HepG2 (cell line): ENCODE results near the gene NFATC4. TPM values are rescaled to one million over a fixed set of nuclear protein-coding genes. Genes with fewer than 3 reads are reported as not detected.

Source experiments
- ASH2L ChIP-seq: fragments of 300-600, 200-600 bp; sonication (generic); IDR thresholded peaks from 2 replicates; pipeline ENCODE4 v1.7.0; 2017; ENCODE audit warnings: low read depth, mild to moderate bottlenecking, moderate library complexity, mixed read lengths, low read length; ENCODE audit not compliant: insufficient read length
- BRCA1 ChIP-seq: sonication (generic); formaldehyde crosslinking; IDR thresholded peaks from 2 replicates; pipeline ENCODE4 v1.4.0; 2020; ENCODE audit warnings: missing genetic modification reagents
- FOXK1 ChIP-seq: sonication (generic); formaldehyde crosslinking; IDR thresholded peaks from 2 replicates; pipeline ENCODE4 v1.4.0; 2020; ENCODE audit warnings: low read depth, missing genetic modification reagents, borderline replicate concordance
- HDAC1 ChIP-seq: sonication (generic); formaldehyde crosslinking; IDR thresholded peaks from 2 replicates; pipeline ENCODE4 v1.5.1; 2020; ENCODE audit warnings: mild to moderate bottlenecking, missing genetic modification reagents
- JDP2 ChIP-seq: sonication (generic); formaldehyde crosslinking; IDR thresholded peaks from 2 replicates; pipeline ENCODE4 v1.8.1; 2022; ENCODE audit warnings: missing genetic modification reagents, borderline replicate concordance
- NFE2 ChIP-seq: sonication (generic); formaldehyde crosslinking; IDR thresholded peaks from 2 replicates; pipeline ENCODE4 v1.4.0; 2020; ENCODE audit warnings: missing genetic modification reagents
- NFE2L2 ChIP-seq: fragments of 150-350 bp; IDR thresholded peaks from 2 replicates; pipeline ENCODE4 v1.6.1; 2014; ENCODE audit warnings: low read length
- NPAS2 ChIP-seq: sonication (generic); formaldehyde crosslinking; IDR thresholded peaks from 2 replicates; pipeline ENCODE4 v1.8.0; 2022; ENCODE audit warnings: mild to moderate bottlenecking, missing genetic modification reagents, borderline replicate concordance
- NR2F2 ChIP-seq: IDR thresholded peaks from 2 replicates; pipeline ENCODE4 v1.6.1; 2012; ENCODE audit warnings: low read depth, inconsistent platforms, borderline replicate concordance
- POLR2G ChIP-seq: fragments of 200-400 bp; formaldehyde crosslinking; IDR thresholded peaks from 2 replicates; pipeline ENCODE4 v1.6.1; 2018; ENCODE audit warnings: mild to moderate bottlenecking, low read depth, low read length, moderate library complexity
- PRPF4 ChIP-seq: fragments of 200-400 bp; formaldehyde crosslinking; IDR thresholded peaks from 2 replicates; pipeline ENCODE4 v1.6.1; 2016; ENCODE audit warnings: low read length, low read depth; ENCODE audit not compliant: poor library complexity, severe bottlenecking
- SP4 ChIP-seq: sonication (generic); formaldehyde crosslinking; IDR thresholded peaks from 2 replicates; pipeline ENCODE4 v1.8.1; 2023; ENCODE audit warnings: mild to moderate bottlenecking, missing genetic modification reagents
- TFDP1 ChIP-seq: IDR thresholded peaks from 2 replicates; pipeline ENCODE4 v1.6.1; 2016; ENCODE audit warnings: missing compliant biosample characterization, missing genetic modification reagents, borderline replicate concordance
- ZBTB49 ChIP-seq: sonication (generic); formaldehyde crosslinking; IDR thresholded peaks from 2 replicates; pipeline ENCODE4 v1.4.0; 2020; ENCODE audit warnings: missing genetic modification reagents, borderline replicate concordance
- ZBTB7B ChIP-seq: sonication (generic); formaldehyde crosslinking; IDR thresholded peaks from 2 replicates; pipeline ENCODE4 v1.4.0; 2020; ENCODE audit warnings: missing genetic modification reagents
- ZNF235 ChIP-seq: sonication (generic); formaldehyde crosslinking; IDR thresholded peaks from 2 replicates; pipeline ENCODE4 v1.8.1; 2023; ENCODE audit warnings: mild to moderate bottlenecking, missing genetic modification reagents, borderline replicate concordance
- ZNF251 ChIP-seq: sonication (generic); formaldehyde crosslinking; IDR thresholded peaks from 2 replicates; pipeline ENCODE4 v1.9.0; 2021; ENCODE audit warnings: mild to moderate bottlenecking, missing genetic modification reagents
- ZNF33B ChIP-seq: sonication (generic); formaldehyde crosslinking; IDR thresholded peaks from 2 replicates; pipeline ENCODE4 v1.5.1; 2020; ENCODE audit warnings: mild to moderate bottlenecking, missing genetic modification reagents
- ZNF557 ChIP-seq: sonication (generic); formaldehyde crosslinking; IDR thresholded peaks from 2 replicates; pipeline ENCODE4 v1.4.0; 2020; ENCODE audit warnings: missing genetic modification reagents
- ZNF598 ChIP-seq: sonication (generic); formaldehyde crosslinking; IDR thresholded peaks from 2 replicates; pipeline ENCODE4 v1.5.1; 2020; ENCODE audit warnings: mild to moderate bottlenecking, missing genetic modification reagents, borderline replicate concordance
- ZNF724P ChIP-seq: sonication (generic); formaldehyde crosslinking; IDR thresholded peaks from 2 replicates; pipeline ENCODE4 v1.8.0; 2022; ENCODE audit warnings: missing genetic modification reagents, borderline replicate concordance
- polyA plus RNA-seq, 8 experiments: library from polyadenylated mRNA; depleted of rRNA in 3 of 8; stranded (reverse) in 7 of 8; unstranded in 1 of 8; fragments of >200 nt; fragmentation: Illumina TruSeq in 4 of 8; extraction: Trizol in 4 of 8; gene quantifications; 2 replicates each; pipeline versions ENCODE4 v1.2.1 to v1.2.3, GENCODE V29; 2011 to 2016; ENCODE audit warnings: low read depth in 4 of 8, missing spikeins in 1 of 8, mixed read lengths in 1 of 8; ENCODE audit not compliant: insufficient read depth in 1 of 8
- total RNA-seq, 5 experiments: library from RNA; depleted of rRNA; stranded (reverse); fragments of >200 nt; fragmentation: Illumina TruSeq; extraction: Trizol; gene quantifications; 2 replicates each; pipeline ENCODE4 v1.2.3, GENCODE V29; 2016; ENCODE audit warnings: low read depth in 1 of 5
- TF ChIP-seq, protein P1 (sequence below): sonication (generic); formaldehyde crosslinking; IDR thresholded peaks from 2 replicates; pipeline ENCODE4 v1.5.0; 2020; ENCODE audit warnings: mild to moderate bottlenecking, missing genetic modification reagents
- TF ChIP-seq, protein P2 (sequence below): sonication (generic); formaldehyde crosslinking; IDR thresholded peaks from 2 replicates; pipeline ENCODE4 v1.8.0; 2022; ENCODE audit warnings: missing genetic modification reagents, mild to moderate bottlenecking, moderate library complexity, borderline replicate concordance

The NFATC4 gene
- total and polyA plus RNA-seq, 2 of the 13 experiments (the other 11 are each of a cell fraction or from before 2014, with no cell fraction given) = 0.04 to 0.15 TPM

GRCh38 chr14:24332268-24332993 lies 35.6 kb upstream of the NFATC4 start (continued):
- TF ChIP-seq ZNF251 (CRISPR knock-in tag) = peak; percentile 93
- TF ChIP-seq, protein P1, sequence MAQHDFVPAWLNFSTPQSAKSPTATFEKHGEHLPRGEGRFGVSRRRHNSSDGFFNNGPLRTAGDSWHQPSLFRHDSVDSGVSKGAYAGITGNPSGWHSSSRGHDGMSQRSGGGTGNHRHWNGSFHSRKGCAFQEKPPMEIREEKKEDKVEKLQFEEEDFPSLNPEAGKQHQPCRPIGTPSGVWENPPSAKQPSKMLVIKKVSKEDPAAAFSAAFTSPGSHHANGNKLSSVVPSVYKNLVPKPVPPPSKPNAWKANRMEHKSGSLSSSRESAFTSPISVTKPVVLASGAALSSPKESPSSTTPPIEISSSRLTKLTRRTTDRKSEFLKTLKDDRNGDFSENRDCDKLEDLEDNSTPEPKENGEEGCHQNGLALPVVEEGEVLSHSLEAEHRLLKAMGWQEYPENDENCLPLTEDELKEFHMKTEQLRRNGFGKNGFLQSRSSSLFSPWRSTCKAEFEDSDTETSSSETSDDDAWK (CRISPR knock-in tag) = no peak
- no peak for TF ChIP-seq BRCA1 (CRISPR knock-in tag)
- peak; percentile 67; the same call in 1 of the 2 replicates for TF ChIP-seq ZBTB7B (CRISPR knock-in tag)
- peak; percentile 82 for TF ChIP-seq HDAC1 (CRISPR knock-in tag)
- TF ChIP-seq ZNF724P (CRISPR knock-in tag) = no peak; the same call in 1 of the 2 replicates
- peak; percentile 72 for TF ChIP-seq ZNF598 (CRISPR knock-in tag)
- peak; percentile 89 for TF ChIP-seq ASH2L
- no peak for TF ChIP-seq NFE2L2
- TF ChIP-seq NR2F2 = no peak
- TF ChIP-seq ZNF33B (CRISPR knock-in tag) = peak; percentile 95; the same call in 1 of the 2 replicates
- TF ChIP-seq ZNF235 = peak; percentile 90
- TF ChIP-seq FOXK1 (CRISPR knock-in tag) = no peak
- TF ChIP-seq NPAS2 (CRISPR knock-in tag) = no peak
- TF ChIP-seq JDP2 (CRISPR knock-in tag) = peak; percentile 87; the same call in 1 of the 2 replicates
- peak; percentile 91 for TF ChIP-seq TFDP1 (CRISPR knock-in tag)
- 0 out of 2 replicates have a peak, but pooled peaks have one; percentile 27 for TF ChIP-seq SP4
- no peak for TF ChIP-seq POLR2G
- TF ChIP-seq ZNF557 (CRISPR knock-in tag) = 0 out of 2 replicates have a peak, but pooled peaks have one; percentile 32
- TF ChIP-seq, protein P2, sequence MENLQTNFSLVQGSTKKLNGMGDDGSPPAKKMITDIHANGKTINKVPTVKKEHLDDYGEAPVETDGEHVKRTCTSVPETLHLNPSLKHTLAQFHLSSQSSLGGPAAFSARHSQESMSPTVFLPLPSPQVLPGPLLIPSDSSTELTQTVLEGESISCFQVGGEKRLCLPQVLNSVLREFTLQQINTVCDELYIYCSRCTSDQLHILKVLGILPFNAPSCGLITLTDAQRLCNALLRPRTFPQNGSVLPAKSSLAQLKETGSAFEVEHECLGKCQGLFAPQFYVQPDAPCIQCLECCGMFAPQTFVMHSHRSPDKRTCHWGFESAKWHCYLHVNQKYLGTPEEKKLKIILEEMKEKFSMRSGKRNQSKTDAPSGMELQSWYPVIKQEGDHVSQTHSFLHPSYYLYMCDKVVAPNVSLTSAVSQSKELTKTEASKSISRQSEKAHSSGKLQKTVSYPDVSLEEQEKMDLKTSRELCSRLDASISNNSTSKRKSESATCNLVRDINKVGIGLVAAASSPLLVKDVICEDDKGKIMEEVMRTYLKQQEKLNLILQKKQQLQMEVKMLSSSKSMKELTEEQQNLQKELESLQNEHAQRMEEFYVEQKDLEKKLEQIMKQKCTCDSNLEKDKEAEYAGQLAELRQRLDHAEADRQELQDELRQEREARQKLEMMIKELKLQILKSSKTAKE (CRISPR knock-in tag) = peak; percentile 85
- TF ChIP-seq ZBTB49 (CRISPR knock-in tag) = peak; percentile 60; the same call in 1 of the 2 replicates
- TF ChIP-seq NFE2 = no peak
- no peak for TF ChIP-seq PRPF4
